SU-DHL-6 (cell line): ENCODE measurements around the gene MICAL2.

Experiments used
- CTCF ChIP-seq: fragments of 200-600 bp; sonication (generic); IDR thresholded peaks from one replicate; pipeline ENCODE4 v1.5.1; 2017; ENCODE audit warnings: antibody characterized with exemption, mild to moderate bottlenecking, low read length, moderate library complexity; ENCODE audit not compliant: insufficient read depth, poor library complexity, severe bottlenecking
- EZH2phosphoT487 ChIP-seq: fragments of 200-600 bp; sonication (generic), shearing (Covaris generic); conservative IDR thresholded peaks from 2 replicates; pipeline ENCODE4 v1.6.1; 2018; ENCODE audit warnings: mild to moderate bottlenecking, antibody characterized with exemption, low read length, moderate library complexity, mixed read lengths

DNA sequence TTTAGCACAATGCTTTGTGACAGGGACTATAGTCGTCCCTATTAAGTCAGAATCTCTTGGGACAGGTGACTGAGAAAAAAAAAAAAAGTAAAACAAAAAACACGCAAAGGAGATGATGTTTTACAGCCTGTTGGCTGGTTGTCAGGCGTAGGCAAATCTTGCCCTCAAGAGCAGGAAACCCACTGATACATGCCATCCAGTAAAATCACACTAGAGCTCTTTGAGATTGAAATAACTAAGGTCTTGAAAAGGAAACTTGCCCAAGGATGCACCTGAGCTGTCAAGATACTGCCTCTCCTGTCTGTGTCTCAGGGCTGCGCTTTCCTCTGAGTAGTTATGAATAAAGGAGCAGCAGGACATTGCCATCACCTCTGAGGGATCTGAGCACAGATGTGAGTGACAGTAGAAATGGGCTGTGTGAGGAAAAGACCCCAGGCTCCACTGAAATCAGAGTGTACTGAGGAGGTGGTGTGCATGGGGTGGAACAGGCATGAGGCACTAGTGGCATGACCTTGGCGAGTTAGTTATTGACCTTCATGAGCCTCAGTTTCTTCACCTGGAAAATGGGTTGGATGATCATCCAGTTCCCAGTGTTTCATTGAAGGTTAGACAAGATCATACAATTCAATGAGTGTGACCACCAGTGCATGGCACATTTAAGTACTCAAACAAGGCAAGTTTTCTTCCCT lies 23.3 kb downstream of the MICAL2 start:
- TF ChIP-seq EZH2phosphoT487 (no peak), CTCF (no peak)
